Kidney tubule cell (primary cell): ENCODE measurements around the gene CHD6.

Source experiments
- DNase-seq: peaks from one replicate; pipeline ENCODE4 v3.0.0-alpha.2; 2018; ENCODE audit warnings: low spot score

The CHD6 gene

GRCh38 chr20:41425180-41425884 lies 192.8 kb downstream of the CHD6 start:
- DNase-seq: no peak

- no peak for DNase-seq
Measured at GRCh38 chr20:41424546-41424945, 193.6 kb downstream of the CHD6 start.

- no peak for DNase-seq
Measured at GRCh38 chr20:41424011-41424410, 194.2 kb downstream of the CHD6 start.

- no peak for DNase-seq
Measured at GRCh38 chr20:41422953-41423352, 195.2 kb downstream of the CHD6 start.

- DNase-seq: no peak
Measured at GRCh38 chr20:41418739-41419293, 199.4 kb downstream of the CHD6 start.

GRCh38 chr20:41418031-41418430 lies 200.1 kb downstream of the CHD6 start:
- no peak for DNase-seq

GRCh38 chr20:41415191-41415590 lies 203.0 kb downstream of the CHD6 start:
- DNase-seq: no peak

- DNase-seq: peak; percentile 4
Measured at GRCh38 chr20:41413169-41413568, 205.0 kb downstream of the CHD6 start.

GRCh38 chr20:41412324-41413120 lies 205.7 kb downstream of the CHD6 start:
- DNase-seq: no peak

- DNase-seq: peak; percentile 13
Measured at GRCh38 chr20:41411391-41411847, 206.8 kb downstream of the CHD6 start.

GRCh38 chr20:41408986-41409385 lies 209.2 kb downstream of the CHD6 start:
- no peak for DNase-seq

- DNase-seq: no peak
Measured at GRCh38 chr20:41408156-41408794, 209.9 kb downstream of the CHD6 start.

- no peak for DNase-seq
Measured at GRCh38 chr20:41407607-41408006, 210.6 kb downstream of the CHD6 start.

- no peak for DNase-seq
Measured at GRCh38 chr20:41406896-41407444, 211.2 kb downstream of the CHD6 start.

GRCh38 chr20:41406353-41406752 lies 211.8 kb downstream of the CHD6 start:
- DNase-seq: no peak

GRCh38 chr20:41405436-41405835 lies 212.7 kb downstream of the CHD6 start:
- no peak for DNase-seq

- DNase-seq: no peak
Measured at GRCh38 chr20:41403604-41404003, 214.6 kb downstream of the CHD6 start.

- no peak for DNase-seq
Measured at GRCh38 chr20:41398408-41398807, 219.8 kb downstream of the CHD6 start.

GRCh38 chr20:41395667-41396664 lies 222.2 kb downstream of the CHD6 start:
- no peak for DNase-seq

- DNase-seq: no peak
Measured at GRCh38 chr20:41394931-41395666, 223.1 kb downstream of the CHD6 start.
